Measurements from ENCODE around the gene UBXN10. TPM values are rescaled to one million over a fixed set of nuclear protein-coding genes. Genes with fewer than 3 reads are reported as not detected.

UBXN10 gene
- total and polyA plus RNA-seq, 2 of the 4 experiments (the other 2 are of a cell fraction) = not detected

GRCh38 chr1:20164694-20165202, 21.1 kb upstream of the UBXN10 start:
- peaks cover 16% of the 10 kb centered on the region for H3K27me3 ChIP-seq (ENCODE audit: control insufficient read depth, insufficient read depth, low read length)
- no peak overlapping the region for H3K14ac ChIP-seq (replicated peaks; ENCODE audit: low read depth, low read length)
- H3K23ac ChIP-seq (ENCODE audit: low read depth, low read length) = no peak overlapping the region
- 32% methylated on average over 8 of the region's 15 CpGs; no CpG with 5 or more reads in 1 of the 2 experiments for WGBS, 2 experiments (ENCODE audit: extremely low coverage in 2 of 2, insufficient read length in 1 of 2)
- no peak overlapping the region for H3K9ac ChIP-seq (ENCODE audit: low read depth, low read length)
- ATAC-seq (ENCODE audit: low read depth) = peak; percentile 44; the same call in 1 of the 2 replicates
- no peak overlapping the region for H3K56ac ChIP-seq (ENCODE audit: extremely low read depth, insufficient read depth, low read length)
- H3K18ac ChIP-seq (ENCODE audit: low read depth, low read length) = no peak overlapping the region
- no peak overlapping the region for H2AK5ac ChIP-seq (ENCODE audit: low read depth, low read length)
- TF ChIP-seq RCOR1 (IDR thresholded peaks at IDR 0.05; ENCODE audit: insufficient replicate concordance, low read length) (no peak), CTCF (conservative IDR thresholded peaks at IDR 0.05; ENCODE audit: low read depth, low read length) (0 out of 2 replicates have a peak, but pooled peaks have one; percentile 4)
- H4K8ac ChIP-seq (ENCODE audit: low read depth in 2 of 2, low read length in 2 of 2) = no peak overlapping the region
- no peak overlapping the region; the same call in 1 of the 2 replicates for H3K4me2 ChIP-seq (ENCODE audit: low read depth, low read length)
- no peak overlapping the region for H4K91ac ChIP-seq (ENCODE audit: insufficient read depth, low read depth, low read length)
- H2BK15ac ChIP-seq (ENCODE audit: low read depth, low read length) = no peak overlapping the region
- no peak overlapping the region for H4K5ac ChIP-seq (ENCODE audit: low read depth, low read length)
- H3K4ac ChIP-seq (ENCODE audit: low read depth, low read length) = no peak overlapping the region
- no peak overlapping the region for H2BK20ac ChIP-seq (ENCODE audit: low read depth, low read length)
- no peak overlapping the region for H2BK5ac ChIP-seq (ENCODE audit: low read depth, low read length, poor library complexity, severe bottlenecking)
- ChIA-PET CTCF (interaction anchor here (0.6 to 1.1 kb wide), 2 partner anchors 199 to 247 kb away, joined by 4 to 6 read pairs; no protein-coding TSS in a partner anchor), POLR2A (ENCODE audit: unreplicated experiment) (no interaction called here)
- in situ Hi-C loops (cut with MboI; ENCODE audit: low sequenced_read_pairs) = no loop called here
- no peaks in the 10 kb centered on the region; the same call in 1 of the 2 replicates for H3K4me1 ChIP-seq (ENCODE audit: control insufficient read depth, insufficient read depth, low read length)
- H2AK9ac ChIP-seq (replicated peaks; ENCODE audit: low read depth, low read length, poor library complexity) = no peak overlapping the region
- no TSS peak for BruUV-seq (replicated peaks)
- no peaks in the 10 kb centered on the region for H4K20me1 ChIP-seq (ENCODE audit: insufficient read depth, low read length)
- no peaks in the 10 kb centered on the region for H3K79me1 ChIP-seq (ENCODE audit: low read depth in 1 of 2, low read length in 2 of 2)
- dilution Hi-C loops (cut with HindIII; ENCODE audit: low sequenced_read_pairs, unreplicated experiment) = no loop called here
- H3K4me3 ChIP-seq (ENCODE audit: insufficient read depth, low read depth, low read length) = no peak overlapping the region
- H2BK120ac ChIP-seq (ENCODE audit: low read depth, low read length) = no peak overlapping the region
- no peak overlapping the region for H3K27ac ChIP-seq (ENCODE audit: insufficient read depth, low read length)
- H3K36me3 ChIP-seq (ENCODE audit: control insufficient read depth, insufficient read depth, low read length) = no peaks in the 10 kb centered on the region
- H3K9me3 ChIP-seq (ENCODE audit: control insufficient read depth, insufficient read depth, low read length) = peaks cover 17% of the 10 kb centered on the region
- peak; percentile 10 for DNase-seq
- H2AFZ ChIP-seq (replicated peaks; ENCODE audit: low read length, poor library complexity) = no peak overlapping the region
- H3K9me1 ChIP-seq (ENCODE audit: insufficient read depth, low read length) = no peaks in the 10 kb centered on the region
- intact Hi-C loops (cut with micrococcal nuclease) = no loop called here

Measured in IMR-90 (cell line).